Fibroblast of villous mesenchyme (primary cell): ENCODE data around the gene CLCN5. TPM values are rescaled to one million over a fixed set of nuclear protein-coding genes. Genes with fewer than 3 reads are reported as not detected.
A peak's percentile ranks its signal among the peaks of the same experiment; 100 is the strongest.

Experiments used
- DNase-seq: peaks from one replicate; pipeline ENCODE4 v3.0.0-alpha.2; 2010; ENCODE audit warnings: low read depth
- H3K4me3 ChIP-seq: 2 replicates; pipeline ENCODE4 v1.5.1; 2011; ENCODE audit warnings: low read depth, mild to moderate bottlenecking, low read length
- CTCF ChIP-seq: IDR thresholded peaks from 2 replicates; pipeline ENCODE4 v1.5.1; 2012; ENCODE audit warnings: low read depth, mild to moderate bottlenecking, low read length; ENCODE audit not compliant: insufficient read depth
- total RNA-seq: library from RNA; depleted of rRNA; stranded (reverse); fragments of >200 nt; gene quantifications from 2 replicates; pipeline ENCODE4 v1.2.3, GENCODE V29; 2012

The CLCN5 gene
- total RNA-seq, 1 donor: 12.5 TPM

GRCh38 chrX:49958727-49959485 lies 36.5 kb downstream of the CLCN5 start:
- no peak for TF ChIP-seq CTCF
- no peak for DNase-seq
- H3K4me3 ChIP-seq: no peak overlapping the region

DNA sequence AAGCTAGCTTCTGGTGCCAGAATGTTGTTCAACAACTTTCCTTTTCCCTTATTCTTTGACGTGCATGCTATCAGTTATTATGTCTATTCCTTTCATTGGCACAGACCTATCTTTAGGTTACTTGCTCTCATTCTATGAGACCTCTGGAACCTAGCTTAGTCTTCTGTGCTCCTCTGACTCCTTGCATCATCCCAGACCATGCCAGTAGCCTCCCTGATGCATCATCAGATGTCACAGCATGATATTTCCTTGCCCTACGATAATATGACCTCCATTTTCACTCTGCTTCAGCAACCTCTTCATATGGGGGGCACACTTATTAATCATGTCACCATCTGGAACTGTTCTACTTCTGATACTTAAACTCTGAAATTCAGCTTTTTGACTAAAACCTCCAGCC lies 37.2 kb downstream of the CLCN5 start:
- no peak for DNase-seq
- H3K4me3 ChIP-seq: no peak overlapping the region
- no peak for TF ChIP-seq CTCF

DNA sequence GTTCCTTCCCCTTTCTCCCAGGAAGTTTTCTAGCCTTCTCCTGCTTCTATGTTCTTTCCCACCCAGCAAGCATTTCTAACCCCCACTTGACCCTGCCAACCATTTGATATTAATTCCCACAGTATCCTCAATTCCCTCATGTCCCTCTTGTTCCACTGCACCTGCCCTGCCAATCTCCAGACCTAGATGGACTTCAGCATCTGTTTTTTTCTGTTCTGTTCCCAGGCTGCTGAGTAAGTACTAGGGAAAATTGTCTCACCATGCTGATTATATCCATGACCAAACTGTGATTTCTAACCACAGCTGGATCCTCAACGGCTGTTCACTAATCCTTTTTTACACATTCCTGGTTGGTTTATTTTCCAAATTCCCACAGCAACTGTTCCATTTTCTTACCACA lies 37.7 kb downstream of the CLCN5 start:
- TF ChIP-seq CTCF: no peak
- H3K4me3 ChIP-seq: no peak overlapping the region
- peak; percentile 33 for DNase-seq

DNA sequence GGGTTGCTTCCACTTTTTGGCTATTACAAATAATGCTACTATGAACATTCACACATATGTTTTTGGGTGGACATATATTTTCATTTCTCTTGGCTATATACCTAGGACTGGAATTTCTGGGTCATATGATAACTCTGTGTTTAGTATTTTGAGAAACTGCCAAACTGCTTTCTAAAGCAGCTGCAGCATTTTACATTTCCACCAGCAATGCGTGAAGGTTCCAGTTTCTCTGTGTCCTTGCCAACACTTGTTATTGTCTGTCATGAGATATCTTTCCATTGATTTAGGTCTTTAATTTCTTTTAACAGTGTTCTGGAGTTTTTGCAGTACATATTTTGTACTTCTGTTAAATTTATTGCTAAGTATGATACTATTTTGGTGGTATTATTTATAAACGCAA lies 48.3 kb downstream of the CLCN5 start:
- no peak for DNase-seq
- TF ChIP-seq CTCF: no peak
- no peak overlapping the region for H3K4me3 ChIP-seq

- peak; percentile 28 for DNase-seq
- no peak for TF ChIP-seq CTCF
- no peak overlapping the region for H3K4me3 ChIP-seq
These were observed 50.0 kb downstream of the CLCN5 start for GRCh38 chrX:49972328-49972860.

DNA sequence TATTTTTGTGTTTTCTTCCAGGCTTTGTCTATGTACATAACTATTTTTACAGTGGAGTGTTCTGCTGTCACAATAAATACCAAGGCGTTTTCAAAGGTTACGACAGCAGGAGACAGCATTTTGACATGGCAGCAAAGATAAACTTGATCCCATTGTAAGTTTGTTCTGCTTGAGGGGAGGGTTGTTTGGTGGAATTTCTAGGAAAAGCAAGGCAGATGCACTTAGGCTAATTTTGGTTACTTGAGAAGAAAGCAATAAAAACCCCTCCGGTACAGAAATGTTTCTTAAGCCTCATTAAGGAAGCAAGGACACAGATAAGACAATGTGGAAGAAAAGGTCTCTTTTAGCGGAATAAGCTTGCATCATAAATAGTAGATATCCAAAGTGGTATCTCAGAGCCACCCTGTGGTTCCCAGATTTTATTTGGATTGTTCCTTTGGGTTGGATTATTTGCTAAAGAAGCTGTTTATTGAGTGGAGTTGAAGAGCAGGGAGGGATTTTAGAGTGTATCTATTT lies 54.3 kb downstream of the CLCN5 start:
- no peak for DNase-seq
- TF ChIP-seq CTCF: no peak
- no peak overlapping the region for H3K4me3 ChIP-seq
